ENCODE measurements around the gene ARMC7.
"Not testable (repeated sequence)": the region's sequence is repeated elsewhere in the genome, so short reads cannot be mapped to it uniquely, and the experiment has no call there.

The ARMC7 gene

GRCh38 chr17:75109407-75110233 lies at the start of gene ARMC7:
Gene ARMC7, plus strand, starts transcription at chr17:75109969. Its CDS starts 320 bp downstream, at chr17:75110289.
- DNase-seq: peak; percentile 65

- DNase-seq: no peak
These were observed 49.2 kb upstream of the ARMC7 start for GRCh38 chr17:75060434-75061054.

GRCh38 chr17:75061055-75061438 lies 48.7 kb upstream of the ARMC7 start:
- DNase-seq: no peak

- DNase-seq: no peak
These were observed 48.2 kb upstream of the ARMC7 start for GRCh38 chr17:75061618-75062017.

- no peak for DNase-seq
These were observed 46.6 kb upstream of the ARMC7 start for GRCh38 chr17:75063201-75063600.

- DNase-seq: no peak
These were observed 46.1 kb upstream of the ARMC7 start for GRCh38 chr17:75063626-75064025.

- no peak for DNase-seq
These were observed 45.7 kb upstream of the ARMC7 start for GRCh38 chr17:75064040-75064439.

GRCh38 chr17:75064460-75064859 lies 45.3 kb upstream of the ARMC7 start:
- no peak for DNase-seq

- DNase-seq: no peak
These were observed 44.8 kb upstream of the ARMC7 start for GRCh38 chr17:75064867-75065561.

GRCh38 chr17:75065562-75066151 lies 44.1 kb upstream of the ARMC7 start:
- DNase-seq: no peak

- DNase-seq: no peak
These were observed 41.9 kb upstream of the ARMC7 start for GRCh38 chr17:75067856-75068255.

- DNase-seq: no peak
These were observed 41.0 kb upstream of the ARMC7 start for GRCh38 chr17:75068750-75069149.

- no peak for DNase-seq
These were observed 40.0 kb upstream of the ARMC7 start for GRCh38 chr17:75069783-75070182.

- not testable (repeated sequence) for DNase-seq
These were observed 38.1 kb upstream of the ARMC7 start for GRCh38 chr17:75071478-75072271.

GRCh38 chr17:75072909-75073308 lies 36.9 kb upstream of the ARMC7 start:
- DNase-seq: not testable (repeated sequence)

GRCh38 chr17:75073618-75074047 lies 36.1 kb upstream of the ARMC7 start:
- DNase-seq: no peak

GRCh38 chr17:75074532-75074931 lies 35.2 kb upstream of the ARMC7 start:
- no peak for DNase-seq

GRCh38 chr17:75075597-75076336 lies 34.0 kb upstream of the ARMC7 start:
- DNase-seq: no peak

GRCh38 chr17:75077072-75077495 lies 32.7 kb upstream of the ARMC7 start:
- DNase-seq: no peak

GRCh38 chr17:75077496-75078283 lies 32.1 kb upstream of the ARMC7 start:
- DNase-seq: no peak

All from NCI-H446 treated with DMSO at 0.1 percent for 48 hours (cell line).